T-cell (primary cell): Measurements from ENCODE around the gene SPINK9. TPM values are rescaled to one million over a fixed set of nuclear protein-coding genes. Genes with fewer than 3 reads are reported as not detected.

Experiments used
- total RNA-seq, 35 experiments: library from RNA in 6 of 35; stranded (reverse) in 6 of 35; fragments of 120-200 nt in 1 of 35; gene quantifications; one replicate each; pipeline versions ENCODE4 v1.2.1 to v1.2.4 and lab custom pipeline; 2013 to 2026

Gene SPINK9
- total RNA-seq, 5 donors from 2014 or later (not counting 1 experiment from before 2014, with no cell fraction given), result not detected

Other genes starting within 250 kb of the SPINK9 start
- not detected for gene SPINK14, start 167.0 kb upstream of the SPINK9 start, total RNA-seq
- gene SPINK6, start 132.5 kb upstream of the SPINK9 start, total RNA-seq, result not detected
- gene MARCOL, start 97.0 kb upstream of the SPINK9 start, total RNA-seq, result not detected
- not detected for gene SPINK13, start 66.8 kb upstream of the SPINK9 start, total RNA-seq
- not detected for gene SPINK7, start 23.1 kb upstream of the SPINK9 start, total RNA-seq
- 10 to 100 TPM; 61.0 to 70.8 (median 66.2) TPM for gene FBXO38, start 48.4 kb downstream of the SPINK9 start, total RNA-seq